B cell (primary cell): ENCODE measurements around the gene NAXE. TPM values are rescaled to one million over a fixed set of nuclear protein-coding genes. Genes with fewer than 3 reads are reported as not detected.
A peak's percentile ranks its signal among the peaks of the same experiment; 100 is the strongest.

Source experiments
- ATAC-seq: fragments of 200-7000 bp; cut with Tn5 transposase; one replicate; pipeline ENCODE4 v1.10.0; 2021; ENCODE audit warnings: low read depth, mild to moderate bottlenecking, moderate number of reproducible peaks, moderate library complexity
- CTCF ChIA-PET: fragments of 350-600 bp; sonication (Branson Sonifier 250); formaldehyde crosslinking; loops from one replicate; lab custom pipeline; 2021; ENCODE audit warnings: antibody characterized with exemption, inconsistent platforms; lab: Charles Lee
- POLR2A ChIA-PET: fragments of 350-600 bp; sonication (Branson Sonifier 250); formaldehyde crosslinking; loops from one replicate; lab custom pipeline; 2021; ENCODE audit warnings: antibody characterized with exemption; lab: Charles Lee
- DNase-seq: peaks from one replicate; pipeline ENCODE4 v3.0.0; 2013
- H2AFZ ChIP-seq: 2 replicates; pipeline ENCODE4 v1.6.1; 2012; ENCODE audit warnings: mild to moderate bottlenecking, low read depth, low read length; ENCODE audit not compliant: insufficient read depth, poor library complexity, severe bottlenecking
- H3K27ac ChIP-seq, 2 donors: 1 replicate in 1 of 2; 2 replicates in 1 of 2; pipeline ENCODE4 v1.5.1; 2012 to 2013; ENCODE audit warnings: low read length in 2 of 2, mild to moderate bottlenecking in 2 of 2, moderate library complexity in 1 of 2
- H3K27me3 ChIP-seq, 4 experiments: fragments of 200-600 bp in 1 of 4; sonication (generic) in 1 of 4; replicated peaks in 1 of 4; 1 replicate in 2 of 4; 2 replicates in 2 of 4; pipeline versions ENCODE4 v1.6.1 to v1.7.0; 2013 to 2016; ENCODE audit warnings: low read length in 3 of 4, mild to moderate bottlenecking in 2 of 4, mixed read lengths in 1 of 4, moderate library complexity in 1 of 4; ENCODE audit not compliant: insufficient read depth in 4 of 4, control insufficient read depth in 3 of 4; ENCODE audit errors: control extremely low read depth in 1 of 4
- H3K36me3 ChIP-seq, 2 experiments: replicated peaks in 1 of 2; 1 replicate in 1 of 2; 2 replicates in 1 of 2; pipeline versions ENCODE4 v1.6.1 to v1.7.1; 2013; ENCODE audit warnings: low read length in 1 of 2; ENCODE audit not compliant: insufficient read depth in 2 of 2, control insufficient read depth in 1 of 2; ENCODE audit errors: control extremely low read depth in 1 of 2, extremely low read depth in 1 of 2
- H3K4me1 ChIP-seq, 2 donors: fragments of 200-600 bp in 1 of 2; sonication (generic) in 1 of 2; 1 replicate in 1 of 2; 2 replicates in 1 of 2; pipeline versions ENCODE4 v1.5.1 to v1.6.1; 2013 to 2017; ENCODE audit warnings: low read length in 2 of 2; ENCODE audit not compliant: control insufficient read depth in 2 of 2, insufficient read depth in 2 of 2
- H3K4me2 ChIP-seq: replicated peaks from 2 replicates; pipeline ENCODE3; 2012; ENCODE audit warnings: mild to moderate bottlenecking, low read depth, low read length; ENCODE audit not compliant: poor library complexity, severe bottlenecking
- H3K4me3 ChIP-seq, 5 experiments: fragments of 200-600 bp in 1 of 5; sonication (generic) in 1 of 5; 1 replicate in 3 of 5; 2 replicates in 2 of 5; pipeline versions ENCODE4 v1.5.1 to v1.7.0; 2011 to 2016; ENCODE audit warnings: low read length in 4 of 5, mild to moderate bottlenecking in 4 of 5, low read depth in 2 of 5, control low read depth in 1 of 5, moderate library complexity in 1 of 5; ENCODE audit not compliant: insufficient read depth in 1 of 5; ENCODE audit errors: control extremely low read depth in 1 of 5, extremely low read depth in 1 of 5
- H3K79me2 ChIP-seq: fragments of 200-600 bp; sonication (generic); one replicate; pipeline ENCODE4 v1.6.0; 2016; ENCODE audit warnings: low read length; ENCODE audit not compliant: control insufficient read depth, insufficient read depth
- H3K9ac ChIP-seq: fragments of 200-600 bp; sonication (generic); 2 replicates; pipeline ENCODE4 v1.6.1; 2017; ENCODE audit warnings: mild to moderate bottlenecking, low read length, moderate library complexity
- H3K9me3 ChIP-seq, 3 donors: one replicate each; pipeline versions ENCODE4 v1.6.1 to v1.7.1; 2013; ENCODE audit warnings: low read length in 2 of 3; ENCODE audit not compliant: control insufficient read depth in 2 of 3, insufficient read depth in 1 of 3; ENCODE audit errors: control extremely low read depth in 1 of 3
- H4K20me1 ChIP-seq: 2 replicates; pipeline ENCODE4 v1.6.0; 2012; ENCODE audit warnings: mild to moderate bottlenecking, low read length; ENCODE audit not compliant: insufficient read depth, control insufficient read depth, poor library complexity, severe bottlenecking
- H3K27ac Mint-ChIP-seq: one replicate; pipeline ENCODE4 v1.8.0; 2021; ENCODE audit warnings: mixed read lengths
- H3K27me3 Mint-ChIP-seq: one replicate; pipeline ENCODE4 v1.8.0; 2021; ENCODE audit warnings: mixed read lengths
- H3K4me1 Mint-ChIP-seq: one replicate; pipeline ENCODE4 v1.8.0; 2021; ENCODE audit warnings: mixed read lengths
- H3K4me3 Mint-ChIP-seq: one replicate; pipeline ENCODE4 v1.8.0; 2021; ENCODE audit warnings: mixed read lengths
- H3K9me3 Mint-ChIP-seq: one replicate; pipeline ENCODE4 v1.8.0; 2022; ENCODE audit warnings: mixed read lengths; ENCODE audit not compliant: insufficient read depth
- CTCF ChIP-seq: fragments of 200-600 bp; IDR thresholded peaks from one replicate; pipeline ENCODE4 v1.8.0; 2022; ENCODE audit warnings: antibody characterized with exemption, mild to moderate bottlenecking
- EZH2 ChIP-seq: IDR thresholded peaks from 2 replicates; pipeline ENCODE4 v1.6.1; 2012; ENCODE audit warnings: borderline replicate concordance, low read depth, mild to moderate bottlenecking, moderate library complexity, low read length; ENCODE audit not compliant: insufficient read depth, poor library complexity, severe bottlenecking
- WGBS: methylation state at CpG from one replicate; pipeline ENCODE4 v1.1.5; 2013; ENCODE audit warnings: missing lambda C conversion rate; ENCODE audit not compliant: insufficient coverage; 5-methylcytosine and 5-hydroxymethylcytosine counted together
- intact Hi-C: fragments of 100-400 bp; cut with micrococcal nuclease; formaldehyde crosslinking; loops from one replicate; pipeline ENCODE4 v1.10.0; 2022
- polyA plus RNA-seq: library from polyadenylated mRNA; depleted of rRNA; stranded (reverse); fragments of >200 nt; gene quantifications from 2 replicates; pipeline ENCODE4 v1.2.3, GENCODE V29; 2012
- total RNA-seq, 2 donors: library from RNA; stranded (reverse); fragments of 120-200 nt in 1 of 2; gene quantifications; 1 replicate in 1 of 2; 2 replicates in 1 of 2; pipeline versions ENCODE4 v1.2.3 to v1.2.4, GENCODE V29; 2013 to 2022

Gene NAXE
- total and polyA plus RNA-seq, 2 donors (not counting 1 experiment from before 2014, with no cell fraction given): 42.8 to 59.7 TPM

- ChIA-PET POLR2A (no interaction called here), CTCF (interaction anchor here (1.2 to 12.9 kb wide), 13 partner anchors 11 to 234 kb away, joined by 3 to 173 read pairs (median 6); partner anchors contain the start of gene NAXE)
- 55% methylated on average over 3 of the region's 6 CpGs for WGBS
- Histone ChIP-seq H3K4me3 (no peak overlapping the region), H3K36me3 (no peaks in the 10 kb centered on the region), H3K79me2 (no peaks in the 10 kb centered on the region), H3K27me3 (peaks cover 0 to 69% (median 27%) of the 10 kb centered on the region in 4 experiments), H3K4me1 (peaks cover 9% of the 10 kb centered on the region in 2 donors), H3K9ac (no peak overlapping the region), H3K27ac (no peak overlapping the region), H3K9me3 (peaks cover 0 to 6% (median 0%) of the 10 kb centered on the region in 3 donors), H3K4me2 (no peak overlapping the region), H2AFZ (no peak overlapping the region), H4K20me1 (no peaks in the 10 kb centered on the region)
- intact Hi-C loops: no loop called here
- Mint-ChIP-seq H3K4me1 (peaks cover 6% of the 10 kb centered on the region), H3K9me3 (no peaks in the 10 kb centered on the region), H3K4me3 (no peak overlapping the region), H3K27me3 (peaks cover 65% of the 10 kb centered on the region), H3K27ac (no peak overlapping the region)
- TF ChIP-seq EZH2 (no peak), CTCF (no peak)
- no peak for ATAC-seq
- no peak for DNase-seq
Measured at GRCh38 chr1:156619582-156619955, 28.0 kb downstream of the NAXE start.

GRCh38 chr1:156622581-156623297, 31.2 kb downstream of the NAXE start:
- POLR2A ChIA-PET: interaction anchor here (0.7 kb wide), 1 partner anchor 272 kb away, joined by 5 read pairs; no protein-coding TSS in a partner anchor
- peaks cover 0 to 6% (median 4%) of the 10 kb centered on the region in 3 donors for H3K9me3 ChIP-seq
- H3K4me1 ChIP-seq: peaks cover 22 to 26% of the 10 kb centered on the region in 2 donors
- WGBS: 74% methylated on average over 3 of the region's 6 CpGs
- H3K79me2 ChIP-seq: no peaks in the 10 kb centered on the region
- intact Hi-C loops: no loop called here
- ATAC-seq (no peak), DNase-seq (no peak)
- Mint-ChIP-seq H3K27me3 (peaks cover 58% of the 10 kb centered on the region), H3K27ac (no peak overlapping the region), H3K4me3 (peak overlapping the region; percentile 38), H3K9me3 (no peaks in the 10 kb centered on the region), H3K4me1 (peaks cover 15% of the 10 kb centered on the region)
- H3K27ac ChIP-seq: no peak overlapping the region
- no peaks in the 10 kb centered on the region for H4K20me1 ChIP-seq
- H3K4me2 ChIP-seq: no peak overlapping the region
- TF ChIP-seq CTCF: no peak
- TF ChIP-seq EZH2: no peak
- CTCF ChIA-PET: interaction anchor here (2.5 to 12.9 kb wide), 4 partner anchors 26 to 142 kb away, joined by 6 to 173 read pairs (median 50); partner anchors contain the start of gene NES
- H3K36me3 ChIP-seq: no peaks in the 10 kb centered on the region
- no peak overlapping the region for H3K4me3 ChIP-seq
- peaks cover 2 to 83% (median 40%) of the 10 kb centered on the region in 4 experiments for H3K27me3 ChIP-seq
- H2AFZ ChIP-seq: no peak overlapping the region
- H3K9ac ChIP-seq: no peak overlapping the region
